Subcutaneous abdominal adipose tissue (tissue), 5 donors: ENCODE measurements around the gene TMEM167B.
A peak's percentile ranks its signal among the peaks of the same experiment; 100 is the strongest.

Experiments
- H3K27ac ChIP-seq: one replicate; pipeline ENCODE4 v1.7.0; 2013; ENCODE audit warnings: low read depth, mild to moderate bottlenecking, inconsistent platforms, low read length, moderate library complexity
- H3K27me3 ChIP-seq, 5 donors: one replicate each; pipeline ENCODE4 v1.7.0; 2013; ENCODE audit warnings: low read length in 5 of 5, inconsistent platforms in 1 of 5; ENCODE audit not compliant: control insufficient read depth in 5 of 5, insufficient read depth in 4 of 5
- H3K36me3 ChIP-seq, 5 donors: one replicate each; pipeline ENCODE4 v1.7.0; 2013; ENCODE audit warnings: low read length in 5 of 5; ENCODE audit not compliant: control insufficient read depth in 5 of 5, insufficient read depth in 5 of 5
- H3K4me1 ChIP-seq, 5 donors: one replicate each; pipeline ENCODE4 v1.7.0; 2013; ENCODE audit warnings: low read length in 5 of 5, mild to moderate bottlenecking in 3 of 5, moderate library complexity in 1 of 5; ENCODE audit not compliant: control insufficient read depth in 5 of 5, insufficient read depth in 5 of 5
- H3K4me3 ChIP-seq, 5 donors: one replicate each; pipeline ENCODE4 v1.7.0; 2013; ENCODE audit warnings: low read length in 5 of 5, low read depth in 1 of 5
- H3K9ac ChIP-seq, 5 donors: one replicate each; pipeline ENCODE4 v1.7.0; 2013; ENCODE audit warnings: low read length in 5 of 5, mild to moderate bottlenecking in 4 of 5, moderate library complexity in 3 of 5
- H3K9me3 ChIP-seq, 5 donors: one replicate each; pipeline ENCODE4 v1.7.0; 2013; ENCODE audit warnings: low read length in 5 of 5; ENCODE audit not compliant: control insufficient read depth in 5 of 5
- donor health status: healthy.
- donor health status: healthy.
- donor health status: healthy.
- donor health status: healthy.
- donor health status: healthy.

The TMEM167B gene

GRCh38 chr1:109095631-109096030 lies 5.1 kb downstream of the TMEM167B start:
- Histone ChIP-seq H3K36me3 (peaks cover 8 to 23% (median 16%) of the 10 kb centered on the region in 5 donors), H3K9ac (no peak overlapping the region), H3K27ac (no peak overlapping the region)

GRCh38 chr1:109096120-109096519 lies 5.6 kb downstream of the TMEM167B start:
- H3K4me3 ChIP-seq = no peak overlapping the region
- H3K27me3 ChIP-seq = no peaks in the 10 kb centered on the region
- no peaks in the 10 kb centered on the region for H3K9me3 ChIP-seq
- no peak overlapping the region for H3K27ac ChIP-seq
- peaks cover 8 to 23% (median 16%) of the 10 kb centered on the region in 5 donors for H3K36me3 ChIP-seq
- H3K9ac ChIP-seq = no peak overlapping the region
- H3K4me1 ChIP-seq = peaks cover 6 to 36% (median 24%) of the 10 kb centered on the region in 5 donors

More at GRCh38 chr1:109095631-109096030, 5.1 kb downstream of the TMEM167B start:
- no peaks in the 10 kb centered on the region for H3K9me3 ChIP-seq
- H3K27me3 ChIP-seq = no peaks in the 10 kb centered on the region
- H3K4me3 ChIP-seq = no peak overlapping the region
- peaks cover 6 to 32% (median 25%) of the 10 kb centered on the region in 5 donors for H3K4me1 ChIP-seq

GRCh38 chr1:109099938-109100773 lies 9.6 kb downstream of the TMEM167B start:
- Histone ChIP-seq H3K27ac (peak overlapping the region; percentile 94), H3K4me3 (peak overlapping the region; percentile 87 to 95 (median 92)), H3K9me3 (no peaks in the 10 kb centered on the region), H3K27me3 (no peaks in the 10 kb centered on the region), H3K9ac (peak overlapping the region; percentile 16 to 98 (median 94)), H3K4me1 (peaks cover 0 to 20% (median 9%) of the 10 kb centered on the region in 5 donors), H3K36me3 (peaks cover 0 to 12% (median 4%) of the 10 kb centered on the region in 5 donors)

GRCh38 chr1:109104364-109105151 lies 14.0 kb downstream of the TMEM167B start:
- Histone ChIP-seq H3K36me3 (no peaks in the 10 kb centered on the region), H3K27me3 (no peaks in the 10 kb centered on the region), H3K9ac (no peak overlapping the region), H3K4me3 (no peak overlapping the region), H3K4me1 (peaks cover 0 to 18% (median 8%) of the 10 kb centered on the region in 5 donors), H3K27ac (no peak overlapping the region), H3K9me3 (no peaks in the 10 kb centered on the region)

- Histone ChIP-seq H3K27ac (no peak overlapping the region), H3K36me3 (no peaks in the 10 kb centered on the region), H3K4me1 (peaks cover 0 to 7% (median 4%) of the 10 kb centered on the region in 5 donors), H3K9ac (no peak overlapping the region), H3K4me3 (no peak overlapping the region), H3K27me3 (peaks cover 0 to 7% (median 3%) of the 10 kb centered on the region in 5 donors), H3K9me3 (no peaks in the 10 kb centered on the region)
Measured at GRCh38 chr1:109105881-109106280, 15.3 kb downstream of the TMEM167B start.

GRCh38 chr1:109107785-109108184 lies 17.2 kb downstream of the TMEM167B start:
- Histone ChIP-seq H3K4me1 (peaks cover 0 to 8% (median 7%) of the 10 kb centered on the region in 5 donors), H3K36me3 (no peaks in the 10 kb centered on the region), H3K4me3 (no peak overlapping the region), H3K9me3 (no peaks in the 10 kb centered on the region), H3K27me3 (peaks cover 0 to 12% (median 5%) of the 10 kb centered on the region in 5 donors), H3K9ac (no peak overlapping the region), H3K27ac (no peak overlapping the region)

GRCh38 chr1:109109906-109110305 lies 19.3 kb downstream of the TMEM167B start:
- Histone ChIP-seq H3K4me1 (peaks cover 0 to 24% (median 21%) of the 10 kb centered on the region in 5 donors), H3K9me3 (no peaks in the 10 kb centered on the region), H3K27ac (no peak overlapping the region), H3K27me3 (peaks cover 15 to 28% (median 18%) of the 10 kb centered on the region in 5 donors), H3K9ac (no peak overlapping the region), H3K36me3 (no peaks in the 10 kb centered on the region), H3K4me3 (no peak overlapping the region)

GRCh38 chr1:109111386-109112055 lies 21.0 kb downstream of the TMEM167B start:
- no peak overlapping the region for H3K27ac ChIP-seq
- H3K4me1 ChIP-seq = peaks cover 0 to 24% (median 21%) of the 10 kb centered on the region in 5 donors
- H3K9ac ChIP-seq = no peak overlapping the region
- H3K27me3 ChIP-seq = peaks cover 18 to 29% (median 27%) of the 10 kb centered on the region in 5 donors
- H3K36me3 ChIP-seq = no peaks in the 10 kb centered on the region
- no peaks in the 10 kb centered on the region for H3K9me3 ChIP-seq
- no peak overlapping the region for H3K4me3 ChIP-seq

- Histone ChIP-seq H3K4me3 (peak overlapping the region; percentile 30 to 55 (median 45)), H3K9ac (no peak overlapping the region)
Measured at GRCh38 chr1:109112056-109112651, 21.6 kb downstream of the TMEM167B start.

More at GRCh38 chr1:109112056-109112651, 21.6 kb downstream of the TMEM167B start:
- no peaks in the 10 kb centered on the region for H3K36me3 ChIP-seq
- peaks cover 18 to 29% (median 27%) of the 10 kb centered on the region in 5 donors for H3K27me3 ChIP-seq
- H3K27ac ChIP-seq = no peak overlapping the region
- peaks cover 0 to 24% (median 21%) of the 10 kb centered on the region in 5 donors for H3K4me1 ChIP-seq
- no peaks in the 10 kb centered on the region for H3K9me3 ChIP-seq
